Activated CD8-positive, alpha-beta memory T cell treated with anti-CD3 and anti-CD28 coated beads, Interleukin-2, amount 10 ng/mL, durations not matched to agents 7 days and 5 days (primary cell): ENCODE measurements around the gene PDCD4. TPM values are rescaled to one million over a fixed set of nuclear protein-coding genes. Genes with fewer than 3 reads are reported as not detected.
A peak's percentile ranks its signal among the peaks of the same experiment; 100 is the strongest.
"Not testable (repeated sequence)": the region's sequence is repeated elsewhere in the genome, so short reads cannot be mapped to it uniquely, and the experiment has no call there.

ENCODE experiments used
- ATAC-seq: fragments of 150-1000 bp; cut with Tn5 transposase; one replicate; pipeline ENCODE4 v1.10.0; 2021; ENCODE audit warnings: moderate library complexity
- CTCF ChIA-PET: fragments of 350-600 bp; sonication (Branson Sonifier 250); formaldehyde crosslinking; loops from one replicate; lab custom pipeline; 2021; ENCODE audit warnings: antibody characterized with exemption; lab: Charles Lee
- DNase-seq: peaks from one replicate; pipeline ENCODE4 v3.0.0-alpha.2; 2020
- H3K27ac Mint-ChIP-seq: one replicate; pipeline ENCODE4 v1.8.0; 2021; ENCODE audit warnings: mild to moderate bottlenecking, mixed read lengths
- H3K27me3 Mint-ChIP-seq: one replicate; pipeline ENCODE4 v1.8.0; 2021; ENCODE audit warnings: mixed read lengths
- H3K36me3 Mint-ChIP-seq: one replicate; pipeline ENCODE4 v1.8.0; 2021; ENCODE audit warnings: mild to moderate bottlenecking, mixed read lengths
- H3K4me1 Mint-ChIP-seq: one replicate; pipeline ENCODE4 v1.8.0; 2021; ENCODE audit warnings: mixed read lengths
- H3K4me3 Mint-ChIP-seq: one replicate; pipeline ENCODE4 v1.8.0; 2021; ENCODE audit warnings: mild to moderate bottlenecking, moderate library complexity, mixed read lengths
- H3K9me3 Mint-ChIP-seq: one replicate; pipeline ENCODE4 v1.8.0; 2022; ENCODE audit warnings: low read depth, mixed read lengths
- total RNA-seq, 2 experiments: library from RNA; stranded (reverse); gene quantifications; one replicate each; pipeline ENCODE4 v1.2.3, GENCODE V29; 2021

PDCD4 gene
- total RNA-seq, 2 experiments from 2014 or later: 74.0 to 115 TPM

GRCh38 chr10:110910138-110910537 lies 38.4 kb downstream of the PDCD4 start:
- no peak overlapping the region for H3K4me3 Mint-ChIP-seq
- CTCF ChIA-PET: interaction anchor here (0.8 to 1.6 kb wide), 3 partner anchors 9 to 136 kb away, joined by 3 to 5 read pairs (median 3); partner anchors contain the start of genes BBIP1 and SHOC2

GRCh38 chr10:110912374-110912773 lies 40.6 kb downstream of the PDCD4 start:
- H3K4me1 Mint-ChIP-seq: peaks cover 12% of the 10 kb centered on the region
- peaks cover 15% of the 10 kb centered on the region for H3K36me3 Mint-ChIP-seq
- H3K27ac Mint-ChIP-seq: no peak overlapping the region

More at GRCh38 chr10:110910138-110910537, 38.4 kb downstream of the PDCD4 start:
- Mint-ChIP-seq H3K9me3 (no peaks in the 10 kb centered on the region), H3K27me3 (no peaks in the 10 kb centered on the region), H3K36me3 (peaks cover 9% of the 10 kb centered on the region), H3K27ac (no peak overlapping the region), H3K4me1 (no peaks in the 10 kb centered on the region)
- ATAC-seq (no peak), DNase-seq (no peak)

GRCh38 chr10:110914431-110914830 lies 42.7 kb downstream of the PDCD4 start:
- ATAC-seq: no peak
- H3K27me3 Mint-ChIP-seq: no peaks in the 10 kb centered on the region
- no peaks in the 10 kb centered on the region for H3K9me3 Mint-ChIP-seq
- peaks cover 15% of the 10 kb centered on the region for H3K36me3 Mint-ChIP-seq
- no peak overlapping the region for H3K4me3 Mint-ChIP-seq
- H3K27ac Mint-ChIP-seq: no peak overlapping the region
- DNase-seq: no peak
- H3K4me1 Mint-ChIP-seq: peaks cover 21% of the 10 kb centered on the region
- CTCF ChIA-PET: interaction anchor here (1.6 kb wide), 1 partner anchor 13 kb away, joined by 3 read pairs; no protein-coding TSS in a partner anchor

More at GRCh38 chr10:110912374-110912773, 40.6 kb downstream of the PDCD4 start:
- H3K27me3 Mint-ChIP-seq: no peaks in the 10 kb centered on the region
- H3K9me3 Mint-ChIP-seq: no peaks in the 10 kb centered on the region
- DNase-seq (no peak), ATAC-seq (no peak)
- no peak overlapping the region for H3K4me3 Mint-ChIP-seq
- CTCF ChIA-PET: interaction anchor here (0.9 to 1.8 kb wide), 4 partner anchors 11 to 19 kb away, joined by 3 to 4 read pairs (median 4); no protein-coding TSS in a partner anchor

- CTCF ChIA-PET: no interaction called here
- H3K4me1 Mint-ChIP-seq: peaks cover 21% of the 10 kb centered on the region
- H3K4me3 Mint-ChIP-seq: no peak overlapping the region
- no peak overlapping the region for H3K27ac Mint-ChIP-seq
- no peaks in the 10 kb centered on the region for H3K9me3 Mint-ChIP-seq
- H3K27me3 Mint-ChIP-seq: no peaks in the 10 kb centered on the region
- peaks cover 15% of the 10 kb centered on the region for H3K36me3 Mint-ChIP-seq
- DNase-seq: no peak
- ATAC-seq: no peak
These were observed 43.3 kb downstream of the PDCD4 start for GRCh38 chr10:110915035-110915434.

- H3K27ac Mint-ChIP-seq, CTCF ChIA-PET, H3K27me3 Mint-ChIP-seq, H3K9me3 Mint-ChIP-seq, DNase-seq, H3K4me3 Mint-ChIP-seq, ATAC-seq: not testable (repeated sequence)
- Mint-ChIP-seq H3K4me1 (peaks cover 21% of the 10 kb centered on the region), H3K36me3 (peaks cover 14% of the 10 kb centered on the region)
These were observed 43.9 kb downstream of the PDCD4 start for GRCh38 chr10:110915600-110915999.

- Mint-ChIP-seq H3K27ac (no peak overlapping the region), H3K4me1 (peaks cover 27% of the 10 kb centered on the region), H3K27me3 (no peaks in the 10 kb centered on the region), H3K4me3 (no peak overlapping the region), H3K36me3 (peaks cover 9% of the 10 kb centered on the region), H3K9me3 (no peaks in the 10 kb centered on the region)
- DNase-seq (no peak), ATAC-seq (no peak)
- CTCF ChIA-PET: interaction anchor here (0.9 to 3.8 kb wide), 5 partner anchors 20 to 306 kb away, joined by 3 to 15 read pairs (median 4); no protein-coding TSS in a partner anchor
These were observed 45.0 kb downstream of the PDCD4 start for GRCh38 chr10:110916554-110917346.

- Mint-ChIP-seq H3K27me3 (no peaks in the 10 kb centered on the region), H3K4me1 (peaks cover 35% of the 10 kb centered on the region), H3K9me3 (no peaks in the 10 kb centered on the region), H3K4me3 (peak overlapping the region; percentile 82), H3K36me3 (peaks cover 7% of the 10 kb centered on the region), H3K27ac (peak overlapping the region; percentile 80)
- ATAC-seq (no peak), DNase-seq (peak; percentile 96)
- CTCF ChIA-PET: interaction anchor here (0.6 to 3.8 kb wide), 10 partner anchors 9 to 308 kb away, joined by 3 to 15 read pairs (median 3); no protein-coding TSS in a partner anchor
These were observed 46.5 kb downstream of the PDCD4 start for GRCh38 chr10:110918269-110918642.

- CTCF ChIA-PET: interaction anchor here (0.6 to 3.8 kb wide), 14 partner anchors 8 to 1009 kb away, joined by 3 to 15 read pairs (median 3); no protein-coding TSS in a partner anchor
- no peaks in the 10 kb centered on the region for H3K9me3 Mint-ChIP-seq
- no peaks in the 10 kb centered on the region for H3K27me3 Mint-ChIP-seq
- H3K4me3 Mint-ChIP-seq: peak within 1 kb of the TSS; percentile 82
- H3K4me1 Mint-ChIP-seq: peaks cover 39% of the 10 kb centered on the region
- peak within 1 kb of the TSS; percentile 99 for H3K27ac Mint-ChIP-seq
- ATAC-seq: peak; percentile 91
- DNase-seq: no peak
- H3K36me3 Mint-ChIP-seq: peaks cover 7% of the 10 kb centered on the region
These were observed 47.1 kb downstream of the PDCD4 start, which contains the start of gene BBIP1 for GRCh38 chr10:110918643-110919348. Gene BBIP1, minus strand, starts transcription at chr10:110919180. Its CDS starts 1,023 bp downstream, at chr10:110918157.

- peak; percentile 47 for ATAC-seq
- Mint-ChIP-seq H3K27ac (peak within 1 kb of the TSS; percentile 99), H3K36me3 (peaks cover 9% of the 10 kb centered on the region), H3K9me3 (no peaks in the 10 kb centered on the region), H3K4me1 (peaks cover 45% of the 10 kb centered on the region), H3K4me3 (peak within 1 kb of the TSS; percentile 82), H3K27me3 (no peaks in the 10 kb centered on the region)
- peak; percentile 100 for DNase-seq
- CTCF ChIA-PET: interaction anchor here (0.9 to 3.8 kb wide), 8 partner anchors 9 to 73 kb away, joined by 3 to 15 read pairs (median 3); no protein-coding TSS in a partner anchor
These were observed 47.7 kb downstream of the PDCD4 start, which contains the start of gene SHOC2 for GRCh38 chr10:110919349-110919931. Gene SHOC2, plus strand, starts transcription at chr10:110919604. Its CDS starts 44,755 bp downstream, at chr10:110964359.

GRCh38 chr10:110919971-110920881 lies 48.5 kb downstream of the PDCD4 start:
- ATAC-seq: no peak

GRCh38 chr10:110923856-110924493 lies 52.2 kb downstream of the PDCD4 start:
- Mint-ChIP-seq H3K27ac (no peak overlapping the region), H3K9me3 (no peaks in the 10 kb centered on the region), H3K4me3 (no peak overlapping the region)

More at GRCh38 chr10:110919971-110920881, 48.5 kb downstream of the PDCD4 start:
- peak; percentile 55 for DNase-seq
- CTCF ChIA-PET: no interaction called here
- Mint-ChIP-seq H3K4me3 (peak overlapping the region; percentile 82), H3K36me3 (peaks cover 10% of the 10 kb centered on the region), H3K27ac (peak overlapping the region; percentile 81), H3K27me3 (no peaks in the 10 kb centered on the region), H3K9me3 (no peaks in the 10 kb centered on the region), H3K4me1 (peaks cover 47% of the 10 kb centered on the region)

More at GRCh38 chr10:110923856-110924493, 52.2 kb downstream of the PDCD4 start:
- H3K4me1 Mint-ChIP-seq: peaks cover 36% of the 10 kb centered on the region
- DNase-seq: no peak
- H3K36me3 Mint-ChIP-seq: peaks cover 11% of the 10 kb centered on the region
- H3K27me3 Mint-ChIP-seq: no peaks in the 10 kb centered on the region
- no peak for ATAC-seq
- CTCF ChIA-PET: no interaction called here
